Neural cell (in vitro differentiated cells): ENCODE data around the gene CD84.
"Not testable (repeated sequence)": the region's sequence is repeated elsewhere in the genome, so short reads cannot be mapped to it uniquely, and the experiment has no call there.

Experiments used
- EP300 ChIP-seq: fragments of 450-650 bp; conservative IDR thresholded peaks from 2 replicates; pipeline ENCODE4 v1.6.1; 2014; ENCODE audit warnings: antibody characterized with exemption, mild to moderate bottlenecking, moderate library complexity; ENCODE audit not compliant: poor library complexity, severe bottlenecking
- MXI1 ChIP-seq: fragments of 450-650 bp; conservative IDR thresholded peaks from 2 replicates; pipeline ENCODE4 v1.6.1; 2014; ENCODE audit warnings: antibody characterized with exemption, mild to moderate bottlenecking; ENCODE audit not compliant: poor library complexity, severe bottlenecking
- POLR2AphosphoS5 ChIP-seq: IDR thresholded peaks from 2 replicates; pipeline ENCODE4 v1.6.1; 2012
- RAD21 ChIP-seq: fragments of 450-650 bp; conservative IDR thresholded peaks from 2 replicates; pipeline ENCODE4 v1.6.1; 2014; ENCODE audit warnings: antibody characterized with exemption, mild to moderate bottlenecking, moderate library complexity
- SMC3 ChIP-seq: fragments of 450-650 bp; conservative IDR thresholded peaks from 2 replicates; pipeline ENCODE4 v1.6.1; 2014; ENCODE audit warnings: antibody characterized with exemption, mild to moderate bottlenecking, moderate library complexity; ENCODE audit not compliant: poor library complexity
- TAF1 ChIP-seq: IDR thresholded peaks from 2 replicates; pipeline ENCODE4 v1.6.1; 2012; ENCODE audit warnings: low read depth
- TF ChIP-seq, protein P1 (sequence below): IDR thresholded peaks from 2 replicates; pipeline ENCODE4 v1.6.1; 2012; ENCODE audit warnings: borderline replicate concordance
- TF ChIP-seq, protein P2 (sequence below): fragments of 450-650 bp; IDR thresholded peaks from 2 replicates; pipeline ENCODE4 v1.5.1; 2014; ENCODE audit warnings: antibody characterized with exemption, mild to moderate bottlenecking, moderate library complexity; ENCODE audit not compliant: poor library complexity, severe bottlenecking

DNA sequence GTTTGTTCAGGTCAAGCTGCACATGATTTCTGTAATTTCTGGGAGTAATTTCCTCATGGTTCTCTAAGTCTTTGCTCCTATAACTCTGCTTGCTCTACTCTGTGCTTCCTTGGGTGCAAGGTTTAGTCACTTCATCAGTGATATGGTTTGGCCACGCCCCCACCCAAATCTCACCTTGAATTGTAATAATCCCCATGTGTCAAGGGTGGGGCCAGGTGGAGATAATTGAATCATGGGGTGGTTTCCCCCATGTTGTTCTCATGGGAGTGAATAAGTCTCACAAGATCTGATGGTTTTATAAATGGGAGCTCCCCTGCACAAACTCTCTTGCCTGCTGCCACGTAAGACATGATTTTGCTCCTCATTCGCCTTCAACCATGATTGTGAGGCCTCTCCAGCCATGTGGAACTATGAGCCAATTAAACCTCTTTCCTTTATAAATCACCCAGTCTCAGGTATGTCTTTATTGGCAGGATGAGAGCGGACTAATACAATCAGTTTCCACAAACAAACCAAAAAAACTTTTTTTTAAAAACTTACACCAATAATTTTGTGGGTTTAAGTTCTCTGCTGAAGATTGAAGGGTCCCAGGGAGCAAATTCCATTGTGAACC is 48.5 kb upstream of the CD84 start:
- not testable (repeated sequence) for TF ChIP-seq SMC3, RAD21, POLR2AphosphoS5, EP300, MXI1, TAF1
- TF ChIP-seq, protein P1, sequence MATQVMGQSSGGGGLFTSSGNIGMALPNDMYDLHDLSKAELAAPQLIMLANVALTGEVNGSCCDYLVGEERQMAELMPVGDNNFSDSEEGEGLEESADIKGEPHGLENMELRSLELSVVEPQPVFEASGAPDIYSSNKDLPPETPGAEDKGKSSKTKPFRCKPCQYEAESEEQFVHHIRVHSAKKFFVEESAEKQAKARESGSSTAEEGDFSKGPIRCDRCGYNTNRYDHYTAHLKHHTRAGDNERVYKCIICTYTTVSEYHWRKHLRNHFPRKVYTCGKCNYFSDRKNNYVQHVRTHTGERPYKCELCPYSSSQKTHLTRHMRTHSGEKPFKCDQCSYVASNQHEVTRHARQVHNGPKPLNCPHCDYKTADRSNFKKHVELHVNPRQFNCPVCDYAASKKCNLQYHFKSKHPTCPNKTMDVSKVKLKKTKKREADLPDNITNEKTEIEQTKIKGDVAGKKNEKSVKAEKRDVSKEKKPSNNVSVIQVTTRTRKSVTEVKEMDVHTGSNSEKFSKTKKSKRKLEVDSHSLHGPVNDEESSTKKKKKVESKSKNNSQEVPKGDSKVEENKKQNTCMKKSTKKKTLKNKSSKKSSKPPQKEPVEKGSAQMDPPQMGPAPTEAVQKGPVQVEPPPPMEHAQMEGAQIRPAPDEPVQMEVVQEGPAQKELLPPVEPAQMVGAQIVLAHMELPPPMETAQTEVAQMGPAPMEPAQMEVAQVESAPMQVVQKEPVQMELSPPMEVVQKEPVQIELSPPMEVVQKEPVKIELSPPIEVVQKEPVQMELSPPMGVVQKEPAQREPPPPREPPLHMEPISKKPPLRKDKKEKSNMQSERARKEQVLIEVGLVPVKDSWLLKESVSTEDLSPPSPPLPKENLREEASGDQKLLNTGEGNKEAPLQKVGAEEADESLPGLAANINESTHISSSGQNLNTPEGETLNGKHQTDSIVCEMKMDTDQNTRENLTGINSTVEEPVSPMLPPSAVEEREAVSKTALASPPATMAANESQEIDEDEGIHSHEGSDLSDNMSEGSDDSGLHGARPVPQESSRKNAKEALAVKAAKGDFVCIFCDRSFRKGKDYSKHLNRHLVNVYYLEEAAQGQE, result not testable (repeated sequence)
- TF ChIP-seq, protein P2, sequence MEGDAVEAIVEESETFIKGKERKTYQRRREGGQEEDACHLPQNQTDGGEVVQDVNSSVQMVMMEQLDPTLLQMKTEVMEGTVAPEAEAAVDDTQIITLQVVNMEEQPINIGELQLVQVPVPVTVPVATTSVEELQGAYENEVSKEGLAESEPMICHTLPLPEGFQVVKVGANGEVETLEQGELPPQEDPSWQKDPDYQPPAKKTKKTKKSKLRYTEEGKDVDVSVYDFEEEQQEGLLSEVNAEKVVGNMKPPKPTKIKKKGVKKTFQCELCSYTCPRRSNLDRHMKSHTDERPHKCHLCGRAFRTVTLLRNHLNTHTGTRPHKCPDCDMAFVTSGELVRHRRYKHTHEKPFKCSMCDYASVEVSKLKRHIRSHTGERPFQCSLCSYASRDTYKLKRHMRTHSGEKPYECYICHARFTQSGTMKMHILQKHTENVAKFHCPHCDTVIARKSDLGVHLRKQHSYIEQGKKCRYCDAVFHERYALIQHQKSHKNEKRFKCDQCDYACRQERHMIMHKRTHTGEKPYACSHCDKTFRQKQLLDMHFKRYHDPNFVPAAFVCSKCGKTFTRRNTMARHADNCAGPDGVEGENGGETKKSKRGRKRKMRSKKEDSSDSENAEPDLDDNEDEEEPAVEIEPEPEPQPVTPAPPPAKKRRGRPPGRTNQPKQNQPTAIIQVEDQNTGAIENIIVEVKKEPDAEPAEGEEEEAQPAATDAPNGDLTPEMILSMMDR, result not testable (repeated sequence)
